ENCODE measurements around the gene LGR5. TPM values are rescaled to one million over a fixed set of nuclear protein-coding genes. Genes with fewer than 3 reads are reported as not detected.

LGR5 gene
- total RNA-seq, 1 donor from 2014 or later, result 1.5 TPM

DNA sequence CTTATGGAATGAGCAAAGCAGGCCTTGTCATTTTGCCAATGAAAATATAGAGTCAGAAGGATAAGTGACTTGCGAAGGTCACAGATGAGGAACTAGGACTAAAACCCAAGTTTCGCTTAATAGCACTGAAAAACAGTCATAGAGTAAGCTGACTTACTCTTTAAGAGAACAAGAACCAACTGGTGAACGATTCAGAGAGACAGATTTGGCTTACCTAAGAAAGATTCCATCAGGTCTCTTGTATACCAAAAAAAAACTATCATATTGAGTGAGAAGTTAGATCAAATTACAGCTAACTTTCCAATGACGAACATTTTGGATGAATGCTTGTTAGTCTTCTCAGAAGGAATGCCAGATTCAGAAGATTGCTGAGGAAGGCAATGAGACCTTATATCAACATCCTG, 149.9 kb downstream of the LGR5 start:
- no peaks in the 10 kb centered on the region for H3K4me1 ChIP-seq
- intact Hi-C loops (cut with DNase I), result no loop called here
- TF ChIP-seq, protein P1, sequence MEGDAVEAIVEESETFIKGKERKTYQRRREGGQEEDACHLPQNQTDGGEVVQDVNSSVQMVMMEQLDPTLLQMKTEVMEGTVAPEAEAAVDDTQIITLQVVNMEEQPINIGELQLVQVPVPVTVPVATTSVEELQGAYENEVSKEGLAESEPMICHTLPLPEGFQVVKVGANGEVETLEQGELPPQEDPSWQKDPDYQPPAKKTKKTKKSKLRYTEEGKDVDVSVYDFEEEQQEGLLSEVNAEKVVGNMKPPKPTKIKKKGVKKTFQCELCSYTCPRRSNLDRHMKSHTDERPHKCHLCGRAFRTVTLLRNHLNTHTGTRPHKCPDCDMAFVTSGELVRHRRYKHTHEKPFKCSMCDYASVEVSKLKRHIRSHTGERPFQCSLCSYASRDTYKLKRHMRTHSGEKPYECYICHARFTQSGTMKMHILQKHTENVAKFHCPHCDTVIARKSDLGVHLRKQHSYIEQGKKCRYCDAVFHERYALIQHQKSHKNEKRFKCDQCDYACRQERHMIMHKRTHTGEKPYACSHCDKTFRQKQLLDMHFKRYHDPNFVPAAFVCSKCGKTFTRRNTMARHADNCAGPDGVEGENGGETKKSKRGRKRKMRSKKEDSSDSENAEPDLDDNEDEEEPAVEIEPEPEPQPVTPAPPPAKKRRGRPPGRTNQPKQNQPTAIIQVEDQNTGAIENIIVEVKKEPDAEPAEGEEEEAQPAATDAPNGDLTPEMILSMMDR (IDR thresholded peaks at IDR 0.05), result no peak

GRCh38 chr12:71591601-71592000, 152.0 kb downstream of the LGR5 start:
- Histone ChIP-seq H3K27me3 (no peaks in the 10 kb centered on the region), H3K4me3 (no peak overlapping the region), H3K27ac (no peak overlapping the region), H3K4me1 (no peaks in the 10 kb centered on the region), H3K36me3 (no peaks in the 10 kb centered on the region), H3K9me3 (no peaks in the 10 kb centered on the region)
- TF ChIP-seq, protein P1 (IDR thresholded peaks at IDR 0.05), result no peak
- intact Hi-C loops (cut with DNase I), result no loop called here
- no peak for DNase-seq (ENCODE audit: low spot score in 2 of 2)

More for the DNA sequence above, 149.9 kb downstream of the LGR5 start:
- no peaks in the 10 kb centered on the region for H3K9me3 ChIP-seq
- H3K36me3 ChIP-seq, result no peaks in the 10 kb centered on the region
- DNase-seq (ENCODE audit: low spot score in 2 of 2), result no peak
- H3K27me3 ChIP-seq, result no peaks in the 10 kb centered on the region
- H3K27ac ChIP-seq, result no peak overlapping the region
- H3K4me3 ChIP-seq, result no peak overlapping the region

DNA sequence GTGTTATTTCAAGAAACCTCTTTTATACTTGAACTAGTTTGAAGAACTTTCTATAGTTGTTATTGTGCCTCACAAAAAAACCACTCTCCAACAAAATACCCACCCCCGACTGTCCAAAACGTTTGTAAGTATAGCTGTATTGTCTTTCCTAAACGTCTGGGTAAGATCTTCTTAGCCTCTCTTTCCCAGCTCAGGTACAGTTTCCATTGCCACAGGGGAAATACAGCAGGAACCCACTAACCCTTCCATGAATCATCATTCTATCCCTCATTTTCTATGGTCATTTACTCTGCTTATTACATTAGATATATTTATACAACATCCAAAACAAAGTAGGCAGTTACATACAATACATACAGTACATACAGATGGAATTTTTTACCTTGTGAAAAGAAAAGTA, 153.2 kb downstream of the LGR5 start:
- TF ChIP-seq, protein P1 (IDR thresholded peaks at IDR 0.05), result no peak
- no peak overlapping the region for H3K27ac ChIP-seq
- H3K27me3 ChIP-seq, result no peaks in the 10 kb centered on the region
- no peak for DNase-seq (ENCODE audit: low spot score in 2 of 2)
- no peaks in the 10 kb centered on the region for H3K9me3 ChIP-seq
- no peaks in the 10 kb centered on the region for H3K4me1 ChIP-seq
- H3K36me3 ChIP-seq, result no peaks in the 10 kb centered on the region
- intact Hi-C loops (cut with DNase I), result no loop called here
- no peak overlapping the region for H3K4me3 ChIP-seq

DNA sequence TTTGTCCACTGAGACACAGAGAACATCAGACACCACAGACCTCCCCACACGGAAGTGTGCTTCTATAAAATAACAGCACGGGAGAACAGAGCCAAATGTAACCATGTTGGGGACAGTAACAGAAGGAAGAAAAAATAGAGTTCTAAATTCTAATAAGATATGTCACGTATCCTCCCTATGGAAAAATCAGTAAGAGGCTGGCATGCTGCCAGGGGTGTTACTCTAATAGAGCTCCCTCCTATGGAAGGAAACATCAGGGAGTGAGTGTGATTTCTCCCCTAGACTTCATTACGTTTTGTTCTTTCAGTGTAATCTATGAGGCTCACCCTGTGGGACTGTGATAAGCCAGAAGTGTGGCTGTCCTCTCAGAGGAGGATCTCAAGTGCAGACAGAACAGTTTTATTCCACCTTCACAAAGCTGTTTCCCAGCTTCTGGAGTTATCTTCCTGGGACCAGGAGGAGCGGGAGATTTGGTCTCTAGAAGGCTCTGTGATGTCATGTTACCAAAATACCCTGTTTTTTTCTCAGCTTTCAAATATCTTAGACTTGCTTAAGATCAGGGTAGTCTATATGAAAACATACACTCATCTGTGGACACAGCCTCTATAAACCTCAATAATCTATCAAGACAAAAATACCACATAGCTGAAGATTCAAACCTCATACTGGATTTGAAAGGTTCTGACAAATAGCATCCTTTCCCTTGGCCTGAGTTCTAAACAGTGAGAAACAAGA, 154.8 kb downstream of the LGR5 start:
- H3K9me3 ChIP-seq, result no peaks in the 10 kb centered on the region
- intact Hi-C loops (cut with DNase I), result no loop called here
- TF ChIP-seq, protein P1 (IDR thresholded peaks at IDR 0.05), result no peak
- no peaks in the 10 kb centered on the region for H3K27me3 ChIP-seq
- H3K4me1 ChIP-seq, result no peaks in the 10 kb centered on the region
- H3K27ac ChIP-seq, result no peak overlapping the region
- no peak overlapping the region for H3K4me3 ChIP-seq
- no peaks in the 10 kb centered on the region for H3K36me3 ChIP-seq
- no peak for DNase-seq (ENCODE audit: low spot score in 2 of 2)

DNA sequence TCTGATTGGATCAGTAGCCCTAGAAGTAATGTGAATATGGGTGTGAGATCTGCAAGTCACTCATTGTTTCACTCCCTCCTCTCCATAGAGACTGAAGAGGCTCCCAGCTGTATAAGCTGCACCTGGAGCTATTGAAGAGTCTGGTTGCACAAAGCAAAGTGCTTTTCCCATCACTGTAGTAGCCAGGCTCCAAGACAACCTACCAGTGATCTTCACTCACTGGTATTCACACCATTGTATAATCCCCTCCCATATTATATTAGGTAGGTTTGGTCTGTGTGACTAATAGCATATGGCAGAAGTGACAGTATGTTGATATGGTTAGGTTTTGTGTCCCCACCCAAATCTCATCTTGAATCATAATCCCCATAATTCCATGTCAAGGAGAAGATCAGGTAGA, 159.6 kb downstream of the LGR5 start:
- intact Hi-C loops (cut with DNase I), result no loop called here
- Histone ChIP-seq H3K27me3 (no peaks in the 10 kb centered on the region), H3K4me1 (no peaks in the 10 kb centered on the region), H3K4me3 (no peak overlapping the region), H3K36me3 (no peaks in the 10 kb centered on the region), H3K9me3 (no peaks in the 10 kb centered on the region), H3K27ac (no peak overlapping the region)
- no peak for DNase-seq (ENCODE audit: low spot score in 2 of 2)
- TF ChIP-seq, protein P1 (IDR thresholded peaks at IDR 0.05), result no peak

Measured in ascending aorta (tissue), 2 donors.